A549 (cell line): ENCODE results near the gene ZNF593OS.

Experiments
- CTCF ChIP-seq: fragments of >200 bp; sonication (Bioruptor Twin); formaldehyde crosslinking; IDR thresholded peaks from 3 replicates; pipeline ENCODE4 v1.5.1; 2016
- JUNB ChIP-seq: fragments of >200 bp; sonication (Bioruptor Twin); formaldehyde crosslinking; IDR thresholded peaks from 2 replicates; pipeline ENCODE4 v1.6.1; 2016
- KDM1A ChIP-seq: fragments of 200-600 bp; sonication (generic); IDR thresholded peaks from 2 replicates; pipeline ENCODE4 v1.6.1; 2016; ENCODE audit warnings: low read depth, mild to moderate bottlenecking
- MYC ChIP-seq: IDR thresholded peaks from 2 replicates; pipeline ENCODE4 v1.6.1; 2012; ENCODE audit warnings: mild to moderate bottlenecking, inconsistent platforms, low read length, improper control_type of control experiment, borderline replicate concordance
- PHF8 ChIP-seq: fragments of 200-600 bp; sonication (generic); IDR thresholded peaks from 2 replicates; pipeline ENCODE4 v1.6.1; 2016; ENCODE audit warnings: low read depth, mild to moderate bottlenecking, antibody characterized with exemption, moderate library complexity, borderline replicate concordance
- TF ChIP-seq, protein P1 (sequence below): fragments of 450-650 bp; IDR thresholded peaks from 2 replicates; pipeline ENCODE4 v1.6.1; 2014; ENCODE audit warnings: antibody characterized with exemption

DNA sequence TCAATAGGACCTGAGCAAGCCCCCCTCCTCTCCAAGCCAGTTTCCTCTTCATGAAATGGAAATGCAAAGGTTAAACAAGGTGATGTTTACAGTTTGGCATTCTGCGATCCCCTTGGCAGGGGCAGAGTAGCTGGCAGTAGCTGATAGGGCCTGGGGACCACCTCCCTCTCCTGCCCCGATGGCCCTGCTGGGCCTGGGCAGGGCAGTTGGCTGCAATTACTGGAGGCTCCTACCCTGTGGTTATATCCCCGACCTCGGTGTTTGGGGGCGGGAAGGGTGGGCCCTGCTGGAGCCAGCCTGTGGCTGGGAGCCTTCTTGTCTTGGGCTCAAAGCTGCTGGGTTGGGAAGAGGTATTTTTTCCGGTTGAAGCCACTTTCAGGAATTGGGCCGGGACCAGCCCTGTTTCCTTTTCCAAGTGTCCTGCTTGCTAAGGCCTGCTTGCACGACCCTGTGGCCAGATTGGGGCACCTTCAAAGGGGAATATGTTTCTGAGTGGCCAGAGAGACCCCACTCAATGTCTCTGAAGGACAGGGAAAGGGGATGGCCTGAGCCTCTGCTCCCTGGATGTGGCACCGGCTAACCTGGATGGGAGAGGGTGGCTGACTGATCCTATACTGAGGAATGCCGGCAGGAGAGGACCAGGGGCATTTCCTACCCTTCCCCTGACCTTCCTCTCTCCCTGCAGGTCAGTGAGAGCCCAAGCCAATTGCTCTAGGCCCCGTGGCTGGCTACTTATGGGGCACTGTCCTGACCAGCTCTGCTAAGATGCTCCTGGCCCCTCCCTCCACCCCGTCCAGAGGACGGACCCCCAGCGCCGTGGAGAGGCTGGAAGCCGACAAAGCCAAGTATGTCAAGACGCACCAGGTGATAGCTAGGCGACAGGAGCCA lies 10.9 kb downstream of the ZNF593OS start:
- TF ChIP-seq CTCF (no peak), PHF8 (no peak), MYC (no peak), KDM1A (no peak), JUNB (no peak)
- TF ChIP-seq, protein P1, sequence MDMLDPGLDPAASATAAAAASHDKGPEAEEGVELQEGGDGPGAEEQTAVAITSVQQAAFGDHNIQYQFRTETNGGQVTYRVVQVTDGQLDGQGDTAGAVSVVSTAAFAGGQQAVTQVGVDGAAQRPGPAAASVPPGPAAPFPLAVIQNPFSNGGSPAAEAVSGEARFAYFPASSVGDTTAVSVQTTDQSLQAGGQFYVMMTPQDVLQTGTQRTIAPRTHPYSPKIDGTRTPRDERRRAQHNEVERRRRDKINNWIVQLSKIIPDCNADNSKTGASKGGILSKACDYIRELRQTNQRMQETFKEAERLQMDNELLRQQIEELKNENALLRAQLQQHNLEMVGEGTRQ = no peak
